H1 (cell line): ENCODE data around the gene ITPK1. TPM values are rescaled to one million over a fixed set of nuclear protein-coding genes. Genes with fewer than 3 reads are reported as not detected.

Experiments used
- CBX8 ChIP-seq: fragments of 300-800, 300-1000 bp; sonication (generic); IDR thresholded peaks from 2 replicates; pipeline ENCODE4 v1.7.1; 2016; ENCODE audit warnings: low read depth, low read length, borderline replicate concordance
- CTBP2 ChIP-seq: IDR thresholded peaks from 2 replicates; pipeline ENCODE4 v1.7.0; 2011; ENCODE audit warnings: borderline replicate concordance, mild to moderate bottlenecking, moderate library complexity, mixed read lengths, low read length; ENCODE audit not compliant: insufficient read depth, insufficient read length
- RNF2 ChIP-seq: fragments of 200-900, 300-1000 bp; sonication (generic); IDR thresholded peaks from 2 replicates; pipeline ENCODE4 v1.7.1; 2016; ENCODE audit warnings: borderline replicate concordance, low read depth, mild to moderate bottlenecking, antibody characterized with exemption, low read length; ENCODE audit not compliant: poor library complexity, severe bottlenecking; ENCODE audit errors: missing control alignments
- polyA plus RNA-seq, 7 experiments: library from polyadenylated mRNA; depleted of rRNA in 3 of 7; stranded (reverse) in 5 of 7; unstranded in 2 of 7; fragments of >200 nt in 5 of 7; fragments of 200-250 nt in 2 of 7; gene quantifications; 1 replicate in 5 of 7; 2 replicates in 1 of 7; 4 replicates in 1 of 7; pipeline versions ENCODE4 v1.2.1 to v1.2.3, GENCODE V29; 2011 to 2013; ENCODE audit warnings: missing spikeins in 2 of 7, mixed read lengths in 2 of 7
- total RNA-seq: library from RNA; stranded (reverse); fragmentation: NEBNext Ultra II Directional; extraction: Animal tissue kit (Norgen Biotek cat#: 25700); gene quantifications from 2 replicates; pipeline ENCODE4 v1.2.1, GENCODE V29; 2021
- TF ChIP-seq, protein P1 (sequence below): IDR thresholded peaks from 2 replicates; pipeline ENCODE4 v1.6.1; 2012; ENCODE audit warnings: low read length, inconsistent platforms
- TF ChIP-seq, protein P2 (sequence below): IDR thresholded peaks from 2 replicates; pipeline ENCODE4 v1.6.1; 2011; ENCODE audit warnings: low read depth, mild to moderate bottlenecking, low read length; ENCODE audit not compliant: insufficient read depth

Gene ITPK1
- total and polyA plus RNA-seq, 2 of the 8 experiments (the other 6 are each of a cell fraction or from before 2014, with no cell fraction given), result 108 to 143 TPM

DNA sequence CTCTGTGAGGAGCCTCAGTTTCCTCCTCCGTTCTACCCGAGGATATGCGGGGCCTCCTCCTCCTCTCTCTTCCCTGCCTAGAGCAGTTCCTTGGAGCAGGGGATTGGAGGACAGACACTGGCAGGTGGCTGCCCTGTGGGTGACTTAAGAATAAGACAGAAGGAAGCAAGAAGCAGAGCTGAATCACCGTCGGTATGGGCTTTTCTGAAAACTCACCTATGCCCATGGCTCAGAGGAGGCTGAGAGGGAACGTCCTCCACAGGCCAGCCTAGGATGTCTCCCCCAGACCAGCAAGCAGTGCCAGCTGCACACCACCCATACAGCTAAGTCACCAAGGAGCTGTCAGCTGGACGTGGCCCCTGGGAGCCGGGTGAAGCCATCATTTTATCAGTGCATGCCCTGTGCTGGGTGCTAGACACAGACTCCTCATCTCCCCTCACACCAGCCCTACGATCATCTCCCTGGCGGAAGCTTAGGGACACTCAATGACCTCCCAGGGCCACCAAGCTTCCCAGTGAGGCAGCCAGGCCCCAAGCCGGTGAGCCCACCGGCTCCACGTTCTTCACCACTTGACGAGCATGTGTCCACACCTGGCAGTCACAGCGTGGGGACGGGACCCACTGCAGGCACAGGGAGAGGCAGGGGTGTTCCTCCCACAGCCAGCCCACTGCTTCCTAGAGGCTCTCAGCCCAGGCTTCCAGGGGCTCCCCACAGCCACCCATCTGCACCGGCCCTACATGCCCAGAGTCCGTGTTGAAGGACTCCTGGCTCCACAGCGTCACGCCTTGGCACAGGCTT, 21.4 kb downstream of the ITPK1 start (continued):
- TF ChIP-seq RNF2 (no peak), CBX8 (no peak), CTBP2 (no peak)
- TF ChIP-seq, protein P1, sequence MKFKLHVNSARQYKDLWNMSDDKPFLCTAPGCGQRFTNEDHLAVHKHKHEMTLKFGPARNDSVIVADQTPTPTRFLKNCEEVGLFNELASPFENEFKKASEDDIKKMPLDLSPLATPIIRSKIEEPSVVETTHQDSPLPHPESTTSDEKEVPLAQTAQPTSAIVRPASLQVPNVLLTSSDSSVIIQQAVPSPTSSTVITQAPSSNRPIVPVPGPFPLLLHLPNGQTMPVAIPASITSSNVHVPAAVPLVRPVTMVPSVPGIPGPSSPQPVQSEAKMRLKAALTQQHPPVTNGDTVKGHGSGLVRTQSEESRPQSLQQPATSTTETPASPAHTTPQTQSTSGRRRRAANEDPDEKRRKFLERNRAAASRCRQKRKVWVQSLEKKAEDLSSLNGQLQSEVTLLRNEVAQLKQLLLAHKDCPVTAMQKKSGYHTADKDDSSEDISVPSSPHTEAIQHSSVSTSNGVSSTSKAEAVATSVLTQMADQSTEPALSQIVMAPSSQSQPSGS, result no peak
- TF ChIP-seq, protein P2, sequence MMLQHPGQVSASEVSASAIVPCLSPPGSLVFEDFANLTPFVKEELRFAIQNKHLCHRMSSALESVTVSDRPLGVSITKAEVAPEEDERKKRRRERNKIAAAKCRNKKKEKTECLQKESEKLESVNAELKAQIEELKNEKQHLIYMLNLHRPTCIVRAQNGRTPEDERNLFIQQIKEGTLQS, result no peak
